Measurements from ENCODE around the gene CD93. TPM values are rescaled to one million over a fixed set of nuclear protein-coding genes. Genes with fewer than 3 reads are reported as not detected.

The CD93 gene
- polyA plus RNA-seq, 1 donor = 49.7 TPM

DNA sequence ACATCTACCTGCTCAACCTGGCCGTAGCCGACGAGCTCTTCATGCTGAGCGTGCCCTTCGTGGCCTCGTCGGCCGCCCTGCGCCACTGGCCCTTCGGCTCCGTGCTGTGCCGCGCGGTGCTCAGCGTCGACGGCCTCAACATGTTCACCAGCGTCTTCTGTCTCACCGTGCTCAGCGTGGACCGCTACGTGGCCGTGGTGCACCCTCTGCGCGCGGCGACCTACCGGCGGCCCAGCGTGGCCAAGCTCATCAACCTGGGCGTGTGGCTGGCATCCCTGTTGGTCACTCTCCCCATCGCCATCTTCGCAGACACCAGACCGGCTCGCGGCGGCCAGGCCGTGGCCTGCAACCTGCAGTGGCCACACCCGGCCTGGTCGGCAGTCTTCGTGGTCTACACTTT, 50.4 kb downstream of the CD93 start:
- DNase-seq (ENCODE audit: low read depth) = no peak

DNA sequence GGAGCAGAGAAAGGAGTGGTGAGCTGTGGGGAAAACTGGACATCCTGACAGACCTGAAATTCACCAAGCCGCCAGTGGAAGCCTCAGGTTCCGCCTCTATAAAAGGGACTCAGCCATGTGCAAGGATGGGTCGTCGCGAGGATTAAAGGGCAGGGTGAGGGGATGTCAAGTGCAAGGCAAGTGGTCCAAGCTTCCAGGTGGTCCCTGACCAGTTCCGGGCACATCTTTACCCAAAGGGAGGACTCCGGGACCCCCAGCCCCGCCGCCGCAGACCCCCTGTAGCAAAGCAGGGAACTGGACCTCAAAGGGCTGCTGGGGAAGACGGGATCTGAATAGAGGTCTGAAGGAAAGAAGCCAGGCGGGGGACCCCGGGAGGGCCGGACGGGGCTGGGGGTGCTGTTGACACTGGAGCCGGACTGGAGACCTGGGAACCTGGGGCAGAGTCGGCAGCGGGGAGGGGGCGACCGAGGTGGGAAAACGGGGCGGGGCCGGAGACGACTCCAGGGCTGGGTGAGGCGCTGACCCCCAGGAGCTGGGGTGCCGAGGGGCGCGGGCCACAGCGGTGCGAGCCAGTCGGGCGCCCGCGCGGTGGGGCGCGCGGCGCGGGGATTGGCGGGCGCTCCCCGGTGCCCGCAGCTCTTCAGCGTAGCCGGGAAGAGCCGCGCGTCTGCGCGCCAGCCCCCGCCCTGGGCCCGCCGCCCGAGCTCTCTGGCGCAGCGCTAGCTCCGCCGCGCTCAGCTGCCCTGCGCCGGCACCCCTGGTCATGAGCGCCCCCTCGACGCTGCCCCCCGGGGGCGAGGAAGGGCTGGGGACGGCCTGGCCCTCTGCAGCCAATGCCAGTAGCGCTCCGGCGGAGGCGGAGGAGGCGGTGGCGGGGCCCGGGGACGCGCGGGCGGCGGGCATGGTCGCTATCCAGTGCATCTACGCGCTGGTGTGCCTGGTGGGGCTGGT, 51.1 kb downstream of the CD93 start, which contains the start of gene SSTR4:
SSTR4 (plus strand) TSS at position 592 of the 951 bp plus-strand sequence; CDS start at position 764, 172 bp downstream.
- DNase-seq (ENCODE audit: low read depth) = no peak

DNA sequence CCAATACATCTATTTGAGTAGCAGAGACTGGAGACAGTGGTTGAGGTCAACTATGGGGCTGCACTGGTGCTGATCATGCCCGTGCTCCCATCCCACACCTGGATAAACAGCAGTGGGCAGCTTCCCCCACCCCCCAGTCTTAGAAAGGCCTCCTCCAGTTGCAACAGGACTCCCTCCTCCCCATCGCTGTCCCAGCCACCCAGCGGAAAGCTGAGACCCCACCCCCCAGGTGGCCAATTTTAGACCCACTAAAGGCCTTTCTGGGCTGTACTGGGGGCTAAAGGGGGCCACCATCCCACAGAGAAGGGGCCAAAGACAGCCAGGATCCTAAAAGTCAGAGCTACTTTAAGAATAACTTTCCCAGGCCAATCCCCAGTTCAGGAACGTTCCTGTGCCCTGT, 52.2 kb downstream of the CD93 start:
- no peak for DNase-seq (ENCODE audit: low read depth)

DNA sequence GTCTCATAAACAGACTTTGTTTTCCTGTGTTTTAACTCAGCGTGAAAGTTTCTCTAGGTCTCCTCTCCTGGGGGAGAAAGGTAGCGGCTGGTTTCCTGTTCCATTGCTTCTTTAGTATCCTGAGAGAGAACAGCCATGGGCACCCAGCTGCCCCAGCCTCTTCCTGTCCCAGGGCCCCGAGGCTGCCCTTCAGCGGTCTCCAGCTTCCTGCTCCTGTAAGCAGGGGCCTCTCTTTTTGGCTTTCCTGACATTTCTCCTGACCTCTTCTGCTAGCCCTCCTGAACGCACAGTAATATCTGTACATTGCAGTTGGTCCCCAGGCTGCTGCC, 53.4 kb downstream of the CD93 start:
- DNase-seq (ENCODE audit: low read depth) = no peak

DNA sequence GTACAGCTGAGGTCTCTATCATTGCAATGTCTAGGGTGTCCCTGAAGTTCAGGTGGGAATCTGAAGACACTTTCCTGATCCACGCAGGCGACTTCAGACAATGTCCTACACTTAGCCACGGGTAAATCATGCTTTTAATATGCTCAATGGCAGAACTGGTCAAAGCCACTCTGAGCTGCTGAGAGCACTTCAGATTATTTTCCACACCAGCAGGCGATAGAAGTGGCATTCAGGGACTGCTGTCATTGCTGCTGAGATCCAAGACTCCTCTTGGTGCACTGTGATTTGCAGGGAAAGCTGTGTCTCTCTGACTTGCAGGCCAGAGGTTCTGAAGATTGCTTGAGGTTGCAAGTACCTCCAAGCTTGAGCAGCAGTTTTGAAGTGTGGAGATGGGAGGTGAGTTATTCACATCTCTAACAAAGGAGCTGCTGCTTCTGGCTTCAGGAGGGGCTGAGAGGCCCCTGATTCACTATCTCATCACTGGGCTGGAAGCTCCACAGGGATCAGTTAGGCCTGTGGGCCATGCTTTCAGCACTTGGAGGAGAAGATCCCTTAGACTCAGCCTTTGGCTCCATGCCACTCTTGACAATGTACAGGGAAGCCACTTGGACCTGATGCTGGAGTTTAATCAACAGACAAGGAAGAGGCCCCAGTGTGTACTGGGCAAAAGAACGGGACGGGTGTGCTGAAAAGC, 53.9 kb downstream of the CD93 start:
- DNase-seq (ENCODE audit: low read depth) = no peak

DNA sequence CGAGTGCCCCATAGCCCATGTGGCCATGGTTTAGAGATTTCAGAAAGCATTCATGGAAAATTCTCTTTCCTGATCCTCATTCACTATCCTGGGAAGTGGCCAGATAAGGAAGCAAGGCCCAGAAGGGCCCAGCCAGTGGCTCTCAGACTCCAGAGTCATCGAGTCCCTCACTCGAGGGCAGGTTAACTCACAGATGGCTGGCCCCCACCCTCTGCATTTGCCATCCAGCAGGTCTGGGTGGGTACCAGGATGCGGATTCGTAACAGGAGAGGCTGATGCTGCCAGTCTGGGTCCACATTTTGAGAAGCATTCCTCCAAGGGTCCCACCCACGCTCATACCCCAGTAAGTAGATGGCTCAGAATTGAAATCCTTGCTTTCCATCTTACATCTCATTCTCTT, 54.8 kb downstream of the CD93 start:
- DNase-seq (ENCODE audit: low read depth) = no peak

Other genes starting within 250 kb of the CD93 start
- gene SSTR4, start 51.0 kb downstream of the CD93 start, polyA plus RNA-seq (ENCODE audit: insufficient read length) = not detected
- 4.8 TPM for gene THBD, start 36.7 kb downstream of the CD93 start, polyA plus RNA-seq (ENCODE audit: insufficient read length)

Data from forelimb muscle (tissue), 1 donor.